Neural cell (in vitro differentiated cells): Measurements from ENCODE around the gene EEF1AKMT2.

Experiments
- EZH2 ChIP-seq: fragments of 200-600, 300-800 bp; shearing (Covaris generic), sonication (generic); IDR thresholded peaks from 2 replicates; pipeline ENCODE4 v1.6.1; 2014; ENCODE audit warnings: antibody characterized with exemption, low read length, borderline replicate concordance, mild to moderate bottlenecking; ENCODE audit not compliant: insufficient read depth, poor library complexity, severe bottlenecking
- MXI1 ChIP-seq: fragments of 450-650 bp; conservative IDR thresholded peaks from 2 replicates; pipeline ENCODE4 v1.6.1; 2014; ENCODE audit warnings: antibody characterized with exemption, mild to moderate bottlenecking; ENCODE audit not compliant: poor library complexity, severe bottlenecking
- POLR2AphosphoS5 ChIP-seq: IDR thresholded peaks from 2 replicates; pipeline ENCODE4 v1.6.1; 2012
- REST ChIP-seq: IDR thresholded peaks from 2 replicates; pipeline ENCODE4 v1.6.1; 2012; ENCODE audit warnings: borderline replicate concordance
- TF ChIP-seq, protein P1 (sequence below): fragments of 450-650 bp; IDR thresholded peaks from 2 replicates; pipeline ENCODE4 v1.5.1; 2014; ENCODE audit warnings: antibody characterized with exemption, mild to moderate bottlenecking, moderate library complexity; ENCODE audit not compliant: poor library complexity, severe bottlenecking

DNA sequence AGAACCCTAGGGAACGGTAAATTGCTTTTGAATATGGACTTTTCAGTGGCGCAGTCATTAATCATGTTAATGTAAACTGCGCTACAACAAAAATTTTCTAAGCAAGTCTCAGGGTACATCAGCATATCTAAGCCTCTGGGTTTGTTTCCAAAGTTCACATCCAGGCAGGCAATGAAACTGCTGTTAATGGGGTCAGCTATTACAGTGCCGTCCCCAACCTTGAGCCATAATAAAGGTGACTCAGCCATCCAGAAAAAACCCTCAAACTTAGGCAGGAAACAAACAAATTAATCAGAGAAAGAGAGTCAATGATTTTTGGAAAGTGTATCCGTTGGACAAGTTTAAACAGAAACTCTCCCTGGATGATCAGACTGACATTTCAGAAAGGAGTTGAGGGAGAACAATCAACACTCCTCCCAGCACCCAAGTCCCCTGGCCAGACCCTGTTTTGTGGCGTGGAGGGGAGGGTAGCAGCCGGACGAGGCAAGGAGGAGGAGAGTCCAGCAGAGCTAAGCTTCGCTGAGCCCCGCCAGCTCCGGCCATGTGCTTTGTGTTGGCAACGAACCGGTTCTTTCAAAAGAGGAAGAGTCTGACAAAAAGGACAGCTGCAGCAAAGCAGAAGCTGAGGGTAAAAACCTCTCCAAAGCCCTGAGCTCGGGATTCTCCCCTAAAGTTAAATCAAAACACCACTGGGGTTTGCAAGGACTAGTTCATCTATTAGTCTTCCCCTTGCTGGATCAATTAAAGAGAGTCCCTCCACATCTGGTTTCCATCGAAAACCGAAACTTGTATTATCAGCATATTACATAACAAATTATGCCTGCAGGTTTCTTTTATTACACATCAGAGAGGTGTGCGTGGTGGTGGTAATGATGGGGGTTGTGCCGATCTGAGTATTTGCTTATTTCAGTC is 51.1 kb downstream of the EEF1AKMT2 start:
- TF ChIP-seq, protein P1, sequence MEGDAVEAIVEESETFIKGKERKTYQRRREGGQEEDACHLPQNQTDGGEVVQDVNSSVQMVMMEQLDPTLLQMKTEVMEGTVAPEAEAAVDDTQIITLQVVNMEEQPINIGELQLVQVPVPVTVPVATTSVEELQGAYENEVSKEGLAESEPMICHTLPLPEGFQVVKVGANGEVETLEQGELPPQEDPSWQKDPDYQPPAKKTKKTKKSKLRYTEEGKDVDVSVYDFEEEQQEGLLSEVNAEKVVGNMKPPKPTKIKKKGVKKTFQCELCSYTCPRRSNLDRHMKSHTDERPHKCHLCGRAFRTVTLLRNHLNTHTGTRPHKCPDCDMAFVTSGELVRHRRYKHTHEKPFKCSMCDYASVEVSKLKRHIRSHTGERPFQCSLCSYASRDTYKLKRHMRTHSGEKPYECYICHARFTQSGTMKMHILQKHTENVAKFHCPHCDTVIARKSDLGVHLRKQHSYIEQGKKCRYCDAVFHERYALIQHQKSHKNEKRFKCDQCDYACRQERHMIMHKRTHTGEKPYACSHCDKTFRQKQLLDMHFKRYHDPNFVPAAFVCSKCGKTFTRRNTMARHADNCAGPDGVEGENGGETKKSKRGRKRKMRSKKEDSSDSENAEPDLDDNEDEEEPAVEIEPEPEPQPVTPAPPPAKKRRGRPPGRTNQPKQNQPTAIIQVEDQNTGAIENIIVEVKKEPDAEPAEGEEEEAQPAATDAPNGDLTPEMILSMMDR = no peak
- TF ChIP-seq MXI1 = no peak
- TF ChIP-seq POLR2AphosphoS5 = no peak
- no peak for TF ChIP-seq EZH2
- no peak for TF ChIP-seq REST
